ENCODE measurements around the gene GAB3. TPM values are rescaled to one million over a fixed set of nuclear protein-coding genes. Genes with fewer than 3 reads are reported as not detected.

Gene GAB3
- total RNA-seq, 3 donors from 2014 or later (not counting 1 experiment from before 2014, with no cell fraction given) = 55.6 to 89.8 (median 77.4) TPM

- no peaks in the 10 kb centered on the region for H3K36me3 Mint-ChIP-seq
- no peaks in the 10 kb centered on the region for H3K9me3 Mint-ChIP-seq
- H3K27me3 Mint-ChIP-seq (ENCODE audit: low read depth in 2 of 2) = no peaks in the 10 kb centered on the region
- DNase-seq (peak in 1 of 2 donors; percentile 73), ATAC-seq (peak in 2 of 3 donors; percentile 12 to 39)
- H3K27ac Mint-ChIP-seq = peak overlapping the region; percentile 88 to 93
- Histone ChIP-seq H3K36me3 (ENCODE audit: control insufficient read depth, insufficient read depth, low read length) (peaks cover 13% of the 10 kb centered on the region), H3K4me3 (ENCODE audit: low read length) (no peak overlapping the region), H3K4me1 (ENCODE audit: control insufficient read depth, insufficient read depth, low read length) (peaks cover 46% of the 10 kb centered on the region), H3K9me3 (ENCODE audit: control insufficient read depth, insufficient read depth, low read length) (no peaks in the 10 kb centered on the region), H3K27ac (ENCODE audit: low read length) (peak overlapping the region; percentile 63), H3K27me3 (ENCODE audit: control insufficient read depth, insufficient read depth, low read length) (no peaks in the 10 kb centered on the region)
- H3K4me3 Mint-ChIP-seq = peak overlapping the region; percentile 85
- intact Hi-C loops (cut with micrococcal nuclease) = loop anchor here (2.0 to 10.0 kb wide), 2 partner anchors 15 to 127 kb away; no protein-coding TSS in a partner anchor
- H3K4me1 Mint-ChIP-seq = peaks cover 60 to 67% of the 10 kb centered on the region in 2 donors
- TF ChIP-seq, protein P1, sequence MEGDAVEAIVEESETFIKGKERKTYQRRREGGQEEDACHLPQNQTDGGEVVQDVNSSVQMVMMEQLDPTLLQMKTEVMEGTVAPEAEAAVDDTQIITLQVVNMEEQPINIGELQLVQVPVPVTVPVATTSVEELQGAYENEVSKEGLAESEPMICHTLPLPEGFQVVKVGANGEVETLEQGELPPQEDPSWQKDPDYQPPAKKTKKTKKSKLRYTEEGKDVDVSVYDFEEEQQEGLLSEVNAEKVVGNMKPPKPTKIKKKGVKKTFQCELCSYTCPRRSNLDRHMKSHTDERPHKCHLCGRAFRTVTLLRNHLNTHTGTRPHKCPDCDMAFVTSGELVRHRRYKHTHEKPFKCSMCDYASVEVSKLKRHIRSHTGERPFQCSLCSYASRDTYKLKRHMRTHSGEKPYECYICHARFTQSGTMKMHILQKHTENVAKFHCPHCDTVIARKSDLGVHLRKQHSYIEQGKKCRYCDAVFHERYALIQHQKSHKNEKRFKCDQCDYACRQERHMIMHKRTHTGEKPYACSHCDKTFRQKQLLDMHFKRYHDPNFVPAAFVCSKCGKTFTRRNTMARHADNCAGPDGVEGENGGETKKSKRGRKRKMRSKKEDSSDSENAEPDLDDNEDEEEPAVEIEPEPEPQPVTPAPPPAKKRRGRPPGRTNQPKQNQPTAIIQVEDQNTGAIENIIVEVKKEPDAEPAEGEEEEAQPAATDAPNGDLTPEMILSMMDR (IDR thresholded peaks at IDR 0.05) = no peak
- WGBS (ENCODE audit: insufficient coverage) = 4% methylated on average over 5 of the region's 7 CpGs
Measured at GRCh38 chrX:154717824-154718223, 33.1 kb downstream of the GAB3 start.

DNA sequence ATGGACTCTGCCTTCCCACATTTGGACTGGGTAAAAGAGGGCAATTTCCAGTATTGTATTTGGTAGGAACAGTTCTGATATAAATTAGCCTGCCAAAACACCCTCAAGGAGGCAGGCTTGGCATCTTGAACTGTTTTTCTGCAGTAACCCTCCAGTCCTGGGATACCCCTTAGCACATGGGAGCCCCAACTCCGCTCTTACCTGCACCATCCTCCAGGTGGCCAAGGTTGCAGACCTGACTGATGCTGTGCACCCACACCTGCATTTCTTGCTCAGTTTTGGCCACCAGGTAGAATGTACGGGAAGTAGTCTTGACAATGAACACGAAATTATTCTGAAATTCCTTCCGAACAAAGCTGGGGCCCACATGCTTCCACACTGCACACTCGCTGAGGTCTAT is 35.1 kb downstream of the GAB3 start:
- Histone ChIP-seq H3K36me3 (ENCODE audit: control insufficient read depth, insufficient read depth, low read length) (peaks cover 24% of the 10 kb centered on the region), H3K27ac (ENCODE audit: low read length) (no peak overlapping the region), H3K27me3 (ENCODE audit: control insufficient read depth, insufficient read depth, low read length) (no peaks in the 10 kb centered on the region), H3K4me1 (ENCODE audit: control insufficient read depth, insufficient read depth, low read length) (peaks cover 59% of the 10 kb centered on the region), H3K4me3 (ENCODE audit: low read length) (no peak overlapping the region), H3K9me3 (ENCODE audit: control insufficient read depth, insufficient read depth, low read length) (no peaks in the 10 kb centered on the region)
- intact Hi-C loops (cut with micrococcal nuclease) = loop anchor here (10.0 kb wide), 1 partner anchor 129 kb away; no protein-coding TSS in a partner anchor
- Mint-ChIP-seq H3K27me3 (ENCODE audit: low read depth in 2 of 2) (no peaks in the 10 kb centered on the region), H3K4me3 (no peak overlapping the region), H3K36me3 (peaks cover 7% of the 10 kb centered on the region), H3K9me3 (no peaks in the 10 kb centered on the region), H3K27ac (no peak overlapping the region), H3K4me1 (peaks cover 64 to 67% of the 10 kb centered on the region in 2 donors)
- TF ChIP-seq, protein P1 (IDR thresholded peaks at IDR 0.05) = no peak
- no peak for DNase-seq
- no peak for ATAC-seq
- WGBS (ENCODE audit: insufficient coverage) = 97% methylated on average over 5 of the region's 5 CpGs

- Histone ChIP-seq H3K4me3 (ENCODE audit: low read length) (no peak overlapping the region), H3K4me1 (ENCODE audit: control insufficient read depth, insufficient read depth, low read length) (peaks cover 62% of the 10 kb centered on the region), H3K36me3 (ENCODE audit: control insufficient read depth, insufficient read depth, low read length) (peaks cover 27% of the 10 kb centered on the region), H3K27me3 (ENCODE audit: control insufficient read depth, insufficient read depth, low read length) (no peaks in the 10 kb centered on the region), H3K9me3 (ENCODE audit: control insufficient read depth, insufficient read depth, low read length) (no peaks in the 10 kb centered on the region), H3K27ac (ENCODE audit: low read length) (no peak overlapping the region)
- 0% methylated on average over 2 of the region's 2 CpGs for WGBS (ENCODE audit: insufficient coverage)
- peak; percentile 40 to 63 (median 49) for ATAC-seq
- no peaks in the 10 kb centered on the region for H3K27me3 Mint-ChIP-seq (ENCODE audit: low read depth in 2 of 2)
- no peaks in the 10 kb centered on the region for H3K9me3 Mint-ChIP-seq
- peak in 1 of 2 donors; percentile 79 for DNase-seq
- H3K4me3 Mint-ChIP-seq = peak overlapping the region; percentile 17
- H3K4me1 Mint-ChIP-seq = peaks cover 63 to 68% of the 10 kb centered on the region in 2 donors
- peak overlapping the region; percentile 61 to 77 for H3K27ac Mint-ChIP-seq
- intact Hi-C loops (cut with micrococcal nuclease) = loop anchor here (5.0 to 10.0 kb wide), 2 partner anchors 32 to 130 kb away; no protein-coding TSS in a partner anchor
- TF ChIP-seq, protein P1 (IDR thresholded peaks at IDR 0.05) = peak; percentile 64
- H3K36me3 Mint-ChIP-seq = peaks cover 8% of the 10 kb centered on the region
Measured at GRCh38 chrX:154714925-154715324, 36.0 kb downstream of the GAB3 start.
